Activated naive CD8-positive, alpha-beta T cell (primary cell): Measurements from ENCODE around the gene NUMA1.
A peak's percentile ranks its signal among the peaks of the same experiment; 100 is the strongest.

Experiments used
- H3K27ac Mint-ChIP-seq: one replicate; pipeline ENCODE4 v1.8.0; 2021; ENCODE audit warnings: mixed read lengths
- H3K27me3 Mint-ChIP-seq: one replicate; pipeline ENCODE4 v1.8.0; 2021; ENCODE audit warnings: mixed read lengths
- H3K36me3 Mint-ChIP-seq: one replicate; pipeline ENCODE4 v1.8.0; 2021; ENCODE audit warnings: mixed read lengths
- H3K4me1 Mint-ChIP-seq: one replicate; pipeline ENCODE4 v1.8.0; 2021; ENCODE audit warnings: low read depth, mixed read lengths
- H3K4me3 Mint-ChIP-seq: one replicate; pipeline ENCODE4 v1.8.0; 2021; ENCODE audit warnings: mild to moderate bottlenecking, mixed read lengths
- H3K9me3 Mint-ChIP-seq: one replicate; pipeline ENCODE4 v1.8.0; 2021; ENCODE audit warnings: low read depth, mixed read lengths

NUMA1 gene

GRCh38 chr11:71998649-71999310, 81.6 kb downstream of the NUMA1 start, which contains the start of gene IL18BP:
Gene IL18BP, plus strand, starts transcription at chr11:71998909. Its CDS starts 1,076 bp downstream, at chr11:71999985.
- Mint-ChIP-seq H3K27me3 (no peaks in the 10 kb centered on the region), H3K36me3 (peaks cover 4% of the 10 kb centered on the region), H3K9me3 (no peaks in the 10 kb centered on the region), H3K4me1 (peaks cover 33% of the 10 kb centered on the region), H3K27ac (peak within 1 kb of the TSS; percentile 97), H3K4me3 (peak within 1 kb of the TSS; percentile 89)

GRCh38 chr11:71998061-71998460, 82.3 kb downstream of the NUMA1 start:
- Mint-ChIP-seq H3K36me3 (peaks cover 7% of the 10 kb centered on the region), H3K27ac (peak overlapping the region; percentile 97), H3K9me3 (no peaks in the 10 kb centered on the region), H3K4me1 (peaks cover 33% of the 10 kb centered on the region), H3K27me3 (no peaks in the 10 kb centered on the region), H3K4me3 (peak overlapping the region; percentile 89)

- Mint-ChIP-seq H3K27me3 (no peaks in the 10 kb centered on the region), H3K36me3 (peaks cover 8% of the 10 kb centered on the region), H3K4me1 (peaks cover 33% of the 10 kb centered on the region), H3K27ac (no peak overlapping the region), H3K9me3 (no peaks in the 10 kb centered on the region), H3K4me3 (no peak overlapping the region)
Measured at GRCh38 chr11:71997594-71997993, 82.7 kb downstream of the NUMA1 start.

GRCh38 chr11:71996946-71997345, 83.4 kb downstream of the NUMA1 start:
- Mint-ChIP-seq H3K36me3 (peaks cover 8% of the 10 kb centered on the region), H3K4me1 (peaks cover 29% of the 10 kb centered on the region), H3K27ac (peak overlapping the region; percentile 1), H3K27me3 (no peaks in the 10 kb centered on the region), H3K4me3 (no peak overlapping the region), H3K9me3 (no peaks in the 10 kb centered on the region)

GRCh38 chr11:71996517-71996916, 83.8 kb downstream of the NUMA1 start:
- peaks cover 8% of the 10 kb centered on the region for H3K36me3 Mint-ChIP-seq
- peaks cover 28% of the 10 kb centered on the region for H3K4me1 Mint-ChIP-seq
- no peak overlapping the region for H3K27ac Mint-ChIP-seq
- H3K27me3 Mint-ChIP-seq = no peaks in the 10 kb centered on the region
- H3K4me3 Mint-ChIP-seq = no peak overlapping the region
- H3K9me3 Mint-ChIP-seq = no peaks in the 10 kb centered on the region

- Mint-ChIP-seq H3K27me3 (no peaks in the 10 kb centered on the region), H3K9me3 (no peaks in the 10 kb centered on the region), H3K36me3 (peaks cover 8% of the 10 kb centered on the region), H3K4me3 (no peak overlapping the region), H3K4me1 (peaks cover 28% of the 10 kb centered on the region), H3K27ac (no peak overlapping the region)
Measured at GRCh38 chr11:71995726-71996291, 84.5 kb downstream of the NUMA1 start.

- Mint-ChIP-seq H3K36me3 (peaks cover 8% of the 10 kb centered on the region), H3K27me3 (no peaks in the 10 kb centered on the region), H3K27ac (peak overlapping the region; percentile 25), H3K9me3 (no peaks in the 10 kb centered on the region), H3K4me1 (peaks cover 18% of the 10 kb centered on the region), H3K4me3 (no peak overlapping the region)
Measured at GRCh38 chr11:71994786-71995185, 85.6 kb downstream of the NUMA1 start.

- Mint-ChIP-seq H3K4me1 (no peaks in the 10 kb centered on the region), H3K36me3 (peaks cover 7% of the 10 kb centered on the region), H3K4me3 (no peak overlapping the region)
Measured at GRCh38 chr11:71992136-71992730, 88.1 kb downstream of the NUMA1 start.

GRCh38 chr11:71991494-71991893, 88.8 kb downstream of the NUMA1 start:
- H3K27ac Mint-ChIP-seq = no peak overlapping the region
- H3K9me3 Mint-ChIP-seq = no peaks in the 10 kb centered on the region
- H3K27me3 Mint-ChIP-seq = no peaks in the 10 kb centered on the region
- peaks cover 10% of the 10 kb centered on the region for H3K36me3 Mint-ChIP-seq
- H3K4me3 Mint-ChIP-seq = no peak overlapping the region
- no peaks in the 10 kb centered on the region for H3K4me1 Mint-ChIP-seq

More at GRCh38 chr11:71992136-71992730, 88.1 kb downstream of the NUMA1 start:
- Mint-ChIP-seq H3K9me3 (no peaks in the 10 kb centered on the region), H3K27ac (no peak overlapping the region), H3K27me3 (no peaks in the 10 kb centered on the region)

GRCh38 chr11:71990701-71991100, 89.6 kb downstream of the NUMA1 start:
- Mint-ChIP-seq H3K27ac (no peak overlapping the region), H3K4me3 (no peak overlapping the region), H3K36me3 (peaks cover 14% of the 10 kb centered on the region), H3K4me1 (no peaks in the 10 kb centered on the region), H3K27me3 (no peaks in the 10 kb centered on the region), H3K9me3 (no peaks in the 10 kb centered on the region)

- peaks cover 14% of the 10 kb centered on the region for H3K36me3 Mint-ChIP-seq
- H3K4me1 Mint-ChIP-seq = no peaks in the 10 kb centered on the region
- no peak overlapping the region for H3K27ac Mint-ChIP-seq
Measured at GRCh38 chr11:71988050-71988449, 92.3 kb downstream of the NUMA1 start.

GRCh38 chr11:71987521-71987920, 92.8 kb downstream of the NUMA1 start:
- H3K4me3 Mint-ChIP-seq = no peak overlapping the region
- H3K36me3 Mint-ChIP-seq = peaks cover 13% of the 10 kb centered on the region
- no peaks in the 10 kb centered on the region for H3K4me1 Mint-ChIP-seq

More at GRCh38 chr11:71988050-71988449, 92.3 kb downstream of the NUMA1 start:
- Mint-ChIP-seq H3K9me3 (no peaks in the 10 kb centered on the region), H3K4me3 (no peak overlapping the region), H3K27me3 (no peaks in the 10 kb centered on the region)

GRCh38 chr11:71986131-71986530, 94.2 kb downstream of the NUMA1 start:
- no peaks in the 10 kb centered on the region for H3K4me1 Mint-ChIP-seq
- H3K9me3 Mint-ChIP-seq = no peaks in the 10 kb centered on the region
- H3K27ac Mint-ChIP-seq = no peak overlapping the region
- no peak overlapping the region for H3K4me3 Mint-ChIP-seq
- H3K27me3 Mint-ChIP-seq = no peaks in the 10 kb centered on the region
- peaks cover 15% of the 10 kb centered on the region for H3K36me3 Mint-ChIP-seq

More at GRCh38 chr11:71987521-71987920, 92.8 kb downstream of the NUMA1 start:
- H3K27ac Mint-ChIP-seq = no peak overlapping the region
- no peaks in the 10 kb centered on the region for H3K27me3 Mint-ChIP-seq
- no peaks in the 10 kb centered on the region for H3K9me3 Mint-ChIP-seq

GRCh38 chr11:71979602-71980001, 100.7 kb downstream of the NUMA1 start:
- Mint-ChIP-seq H3K27me3 (no peaks in the 10 kb centered on the region), H3K4me1 (no peaks in the 10 kb centered on the region), H3K9me3 (no peaks in the 10 kb centered on the region), H3K4me3 (no peak overlapping the region), H3K36me3 (peaks cover 5% of the 10 kb centered on the region), H3K27ac (no peak overlapping the region)

GRCh38 chr11:71979094-71979493, 101.2 kb downstream of the NUMA1 start:
- Mint-ChIP-seq H3K9me3 (no peaks in the 10 kb centered on the region), H3K36me3 (peaks cover 5% of the 10 kb centered on the region), H3K4me3 (no peak overlapping the region), H3K27me3 (no peaks in the 10 kb centered on the region), H3K4me1 (no peaks in the 10 kb centered on the region), H3K27ac (no peak overlapping the region)
